Neutrophil (primary cell): Measurements from ENCODE around the gene CNTN5.

Experiments
- H3K27ac ChIP-seq: fragments of 200-600 bp; sonication (generic); 2 replicates; pipeline ENCODE4 v1.5.1; 2016; ENCODE audit warnings: mild to moderate bottlenecking, moderate library complexity
- H3K27me3 ChIP-seq: fragments of 200-600 bp; sonication (generic); 2 replicates; pipeline ENCODE4 v1.6.0; 2016; ENCODE audit warnings: mild to moderate bottlenecking
- H3K36me3 ChIP-seq: fragments of 200-600 bp; sonication (generic); 2 replicates; pipeline ENCODE4 v1.5.1; 2017
- H3K4me1 ChIP-seq, 2 experiments: fragments of 200-600 bp in 1 of 2; sonication (generic) in 1 of 2; 1 replicate in 1 of 2; 2 replicates in 1 of 2; pipeline versions ENCODE4 v1.5.1 to v1.6.1; 2013 to 2016; ENCODE audit warnings: low read depth in 1 of 2, low read length in 1 of 2, mild to moderate bottlenecking in 1 of 2, moderate library complexity in 1 of 2; ENCODE audit not compliant: control insufficient read depth in 1 of 2, insufficient read depth in 1 of 2
- H3K4me3 ChIP-seq, 2 experiments: fragments of 200-600 bp in 1 of 2; sonication (generic) in 1 of 2; 1 replicate in 1 of 2; 2 replicates in 1 of 2; pipeline ENCODE4 v1.5.1; 2013 to 2016; ENCODE audit warnings: low read depth in 1 of 2, low read length in 1 of 2, mild to moderate bottlenecking in 1 of 2, moderate library complexity in 1 of 2
- H3K9me3 ChIP-seq: fragments of 200-600 bp; sonication (generic); 2 replicates; pipeline ENCODE4 v1.5.1; 2016
- CTCF ChIP-seq: fragments of 200-600 bp; sonication (generic); IDR thresholded peaks from 2 replicates; pipeline ENCODE4 v1.5.1; 2016; ENCODE audit warnings: antibody characterized with exemption

Gene CNTN5

GRCh38 chr11:100329352-100329751 lies 1308.6 kb downstream of the CNTN5 start:
- Histone ChIP-seq H3K9me3 (no peaks in the 10 kb centered on the region), H3K4me1 (no peaks in the 10 kb centered on the region), H3K4me3 (no peak overlapping the region), H3K27me3 (no peaks in the 10 kb centered on the region), H3K36me3 (no peaks in the 10 kb centered on the region), H3K27ac (no peak overlapping the region)
- no peak for TF ChIP-seq CTCF

GRCh38 chr11:100336873-100337272 lies 1316.1 kb downstream of the CNTN5 start:
- Histone ChIP-seq H3K9me3 (no peaks in the 10 kb centered on the region), H3K27ac (no peak overlapping the region), H3K36me3 (no peaks in the 10 kb centered on the region), H3K4me3 (no peak overlapping the region), H3K4me1 (no peaks in the 10 kb centered on the region), H3K27me3 (no peaks in the 10 kb centered on the region)
- TF ChIP-seq CTCF = no peak

- no peaks in the 10 kb centered on the region for H3K27me3 ChIP-seq
- H3K4me1 ChIP-seq = no peaks in the 10 kb centered on the region
- no peaks in the 10 kb centered on the region for H3K36me3 ChIP-seq
- H3K9me3 ChIP-seq = no peaks in the 10 kb centered on the region
- H3K27ac ChIP-seq = no peak overlapping the region
- H3K4me3 ChIP-seq = no peak overlapping the region
- no peak for TF ChIP-seq CTCF
Measured at GRCh38 chr11:100338144-100338840, 1317.5 kb downstream of the CNTN5 start.

- no peaks in the 10 kb centered on the region for H3K9me3 ChIP-seq
- H3K4me1 ChIP-seq = no peaks in the 10 kb centered on the region
- H3K4me3 ChIP-seq = no peak overlapping the region
- no peak overlapping the region for H3K27ac ChIP-seq
- H3K27me3 ChIP-seq = no peaks in the 10 kb centered on the region
- H3K36me3 ChIP-seq = no peaks in the 10 kb centered on the region
- TF ChIP-seq CTCF = no peak
Measured at GRCh38 chr11:100340466-100341319, 1319.9 kb downstream of the CNTN5 start.

- no peaks in the 10 kb centered on the region for H3K36me3 ChIP-seq
- no peaks in the 10 kb centered on the region for H3K9me3 ChIP-seq
- no peaks in the 10 kb centered on the region for H3K4me1 ChIP-seq
- no peak overlapping the region for H3K4me3 ChIP-seq
- no peak overlapping the region for H3K27ac ChIP-seq
- H3K27me3 ChIP-seq = no peaks in the 10 kb centered on the region
- TF ChIP-seq CTCF = no peak
Measured at GRCh38 chr11:100353083-100353482, 1332.3 kb downstream of the CNTN5 start.
